HG03432 (cell line): ENCODE data around the gene C16orf46.
"Not testable (repeated sequence)": the region's sequence is repeated elsewhere in the genome, so short reads cannot be mapped to it uniquely, and the experiment has no call there.

ENCODE experiments used
- ATAC-seq: cut with Tn5 transposase; IDR thresholded peaks from one replicate; pipeline ENCODE4 v1.9.1; 2021; ENCODE audit warnings: mild to moderate bottlenecking, moderate library complexity; ENCODE audit not compliant: unreplicated experiment

The C16orf46 gene

GRCh38 chr16:81077076-81077940 is at the start of gene C16orf46:
Gene C16orf46 (minus strand): TSS chr16:81077238. CDS start chr16:81063955, 13,283 bp downstream.
- ATAC-seq: peak; percentile 97

GRCh38 chr16:81123092-81123852 is 46.2 kb upstream of the C16orf46 start:
- ATAC-seq: no peak

- ATAC-seq: no peak
Observed at GRCh38 chr16:81121474-81121990, 44.5 kb upstream of the C16orf46 start.

GRCh38 chr16:81117436-81117835 is 40.4 kb upstream of the C16orf46 start:
- ATAC-seq: no peak

- no peak for ATAC-seq
Observed at GRCh38 chr16:81116285-81116684, 39.2 kb upstream of the C16orf46 start.

- no peak for ATAC-seq
Observed at GRCh38 chr16:81112453-81112852, 35.4 kb upstream of the C16orf46 start.

GRCh38 chr16:81109274-81109673 is 32.2 kb upstream of the C16orf46 start:
- ATAC-seq: not testable (repeated sequence)

- ATAC-seq: no peak
Observed at GRCh38 chr16:81107511-81107910, 30.5 kb upstream of the C16orf46 start.

- ATAC-seq: no peak
Observed at GRCh38 chr16:81106826-81107503, 29.9 kb upstream of the C16orf46 start.

- no peak for ATAC-seq
Observed at GRCh38 chr16:81105946-81106345, 28.9 kb upstream of the C16orf46 start.

- no peak for ATAC-seq
Observed at GRCh38 chr16:81101702-81102101, 24.7 kb upstream of the C16orf46 start.

GRCh38 chr16:81099958-81100357 is 22.9 kb upstream of the C16orf46 start:
- ATAC-seq: no peak

GRCh38 chr16:81097230-81097629 is 20.2 kb upstream of the C16orf46 start:
- no peak for ATAC-seq

- ATAC-seq: no peak
Observed at GRCh38 chr16:81096715-81097208, 19.7 kb upstream of the C16orf46 start.

GRCh38 chr16:81095953-81096714 is 19.1 kb upstream of the C16orf46 start, which contains the start of gene GCSH:
Gene GCSH (minus strand): TSS chr16:81096395. CDS start chr16:81096278, 117 bp downstream.
- ATAC-seq: peak; percentile 99

GRCh38 chr16:81095653-81095952 is 18.6 kb upstream of the C16orf46 start:
- peak; percentile 6 for ATAC-seq

GRCh38 chr16:81094771-81095251 is 17.8 kb upstream of the C16orf46 start:
- no peak for ATAC-seq

- no peak for ATAC-seq
Observed at GRCh38 chr16:81088836-81089235, 11.8 kb upstream of the C16orf46 start.

GRCh38 chr16:81081014-81081413 is 4.0 kb upstream of the C16orf46 start:
- ATAC-seq: no peak

GRCh38 chr16:81080233-81080632 is 3.2 kb upstream of the C16orf46 start:
- ATAC-seq: no peak
